K562 (cell line): ENCODE results near the gene ZNF627. TPM values are rescaled to one million over a fixed set of nuclear protein-coding genes. Genes with fewer than 3 reads are reported as not detected.
A peak's percentile ranks its signal among the peaks of the same experiment; 100 is the strongest.

Source experiments
- ADNP ChIP-seq: fragments of 200-800 bp; sonication (Bioruptor generic); IDR thresholded peaks from 2 replicates; pipeline ENCODE4 v1.6.1; 2016; ENCODE audit warnings: missing genetic modification characterization, missing compliant biosample characterization
- ARID4B ChIP-seq: sonication (generic); formaldehyde crosslinking; IDR thresholded peaks from 2 replicates; pipeline ENCODE4 v1.8.0; 2022; ENCODE audit warnings: mild to moderate bottlenecking, missing genetic modification reagents
- CAMTA2 ChIP-seq: fragments of 250-450 bp; sonication (Bioruptor Pico); conservative IDR thresholded peaks from 2 replicates; pipeline ENCODE4 v1.5.1; 2022
- CTBP1 ChIP-seq: fragments of 450-650 bp; IDR thresholded peaks from 2 replicates; pipeline ENCODE4 v1.6.1; 2016; ENCODE audit warnings: borderline replicate concordance
- DACH1 ChIP-seq: fragments of 450-650 bp; IDR thresholded peaks from 2 replicates; pipeline ENCODE4 v1.6.1; 2018; ENCODE audit not compliant: partially characterized antibody
- JUND ChIP-seq, 2 experiments: IDR thresholded peaks; 2 replicates in 1 of 2; 3 replicates in 1 of 2; pipeline ENCODE4 v1.6.1; 2011; ENCODE audit warnings: borderline replicate concordance in 2 of 2, low read depth in 2 of 2, low read length in 2 of 2, improper control_type of control experiment in 1 of 2, missing biosample characterization in 1 of 2, missing genetic modification characterization in 1 of 2, missing genetic modification reagents in 1 of 2
- KLF6 ChIP-seq: fragments of 250-450 bp; sonication (Bioruptor Pico); IDR thresholded peaks from 2 replicates; pipeline ENCODE4 v1.4.0; 2020; ENCODE audit warnings: mild to moderate bottlenecking, moderate library complexity, borderline replicate concordance
- SP1 ChIP-seq: sonication (generic); formaldehyde crosslinking; IDR thresholded peaks from 2 replicates; pipeline ENCODE4 v1.8.1; 2022; ENCODE audit warnings: mild to moderate bottlenecking, missing genetic modification reagents
- TEAD4 ChIP-seq, 2 experiments: sonication (generic) in 1 of 2; formaldehyde crosslinking in 1 of 2; IDR thresholded peaks; 2 replicates each; pipeline versions ENCODE4 v1.6.1 to v1.8.0; 2012 to 2022; ENCODE audit warnings: borderline replicate concordance in 1 of 2, inconsistent platforms in 1 of 2, low read length in 1 of 2, mild to moderate bottlenecking in 1 of 2, missing genetic modification reagents in 1 of 2
- ZNF253 ChIP-seq: fragments of 250-450 bp; sonication (Bioruptor Pico); conservative IDR thresholded peaks from 2 replicates; pipeline ENCODE4 v1.6.1; 2021; ENCODE audit warnings: mild to moderate bottlenecking
- ZNF407 ChIP-seq: fragments of 450-650 bp; IDR thresholded peaks from 2 replicates; pipeline ENCODE4 v1.6.1; 2016; ENCODE audit warnings: low read depth
- ZNF408 ChIP-seq: fragments of 250-450 bp; sonication (Bioruptor Pico); IDR thresholded peaks from 2 replicates; pipeline ENCODE4 v1.4.0; 2020; ENCODE audit warnings: low read depth, mild to moderate bottlenecking, moderate library complexity
- ZSCAN32 ChIP-seq: fragments of 450-650 bp; formaldehyde crosslinking; IDR thresholded peaks from 2 replicates; pipeline ENCODE4 v1.4.0; 2020; ENCODE audit warnings: mild to moderate bottlenecking, moderate library complexity
- polyA plus RNA-seq, 8 experiments: library from polyadenylated mRNA; depleted of rRNA in 4 of 8; stranded (reverse) in 5 of 8; unstranded in 3 of 8; fragments of >200 nt; fragmentation: Nextera tagmentation in 2 of 8; fragmentation: Illumina TruSeq in 1 of 8; extraction: Ambion mirVana in 2 of 8; extraction: Trizol in 1 of 8; gene quantifications; 2 replicates each; pipeline versions ENCODE4 v1.2.1 to v1.2.3, GENCODE V29; 2011 to 2014; ENCODE audit warnings: inconsistent platforms in 1 of 8, missing spikeins in 1 of 8
- total RNA-seq, 7 experiments: library from RNA; depleted of rRNA in 6 of 7; stranded (reverse); fragments of >200 nt in 6 of 7; fragmentation: Illumina TruSeq in 2 of 7; extraction: Trizol in 2 of 7; gene quantifications; 2 replicates each; pipeline versions ENCODE4 v1.2.1 to v1.2.3, GENCODE V29; 2011 to 2021; ENCODE audit warnings: low replicate concordance in 1 of 7
- TF ChIP-seq, protein P1 (sequence below): fragments of 250-450 bp; sonication (Bioruptor Pico); IDR thresholded peaks from 2 replicates; pipeline ENCODE4 v1.8.0; 2021; ENCODE audit warnings: mild to moderate bottlenecking, moderate library complexity

The ZNF627 gene
- total and polyA plus RNA-seq, 9 of the 15 experiments (the other 6 are each of a cell fraction or from before 2014, with no cell fraction given): 6.4 to 19.9 (median 10.6) TPM

- no peak for TF ChIP-seq ADNP (tag)
- TF ChIP-seq, protein P1, sequence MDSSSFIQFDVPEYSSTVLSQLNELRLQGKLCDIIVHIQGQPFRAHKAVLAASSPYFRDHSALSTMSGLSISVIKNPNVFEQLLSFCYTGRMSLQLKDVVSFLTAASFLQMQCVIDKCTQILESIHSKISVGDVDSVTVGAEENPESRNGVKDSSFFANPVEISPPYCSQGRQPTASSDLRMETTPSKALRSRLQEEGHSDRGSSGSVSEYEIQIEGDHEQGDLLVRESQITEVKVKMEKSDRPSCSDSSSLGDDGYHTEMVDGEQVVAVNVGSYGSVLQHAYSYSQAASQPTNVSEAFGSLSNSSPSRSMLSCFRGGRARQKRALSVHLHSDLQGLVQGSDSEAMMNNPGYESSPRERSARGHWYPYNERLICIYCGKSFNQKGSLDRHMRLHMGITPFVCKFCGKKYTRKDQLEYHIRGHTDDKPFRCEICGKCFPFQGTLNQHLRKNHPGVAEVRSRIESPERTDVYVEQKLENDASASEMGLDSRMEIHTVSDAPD (CRISPR knock-in tag): no peak
- TF ChIP-seq ARID4B (CRISPR knock-in tag): no peak
- TF ChIP-seq ZNF253 (CRISPR knock-in tag): no peak
- TF ChIP-seq CTBP1: peak; percentile 32; the same call in 1 of the 2 replicates
- no peak for TF ChIP-seq SP1 (CRISPR knock-in tag)
- no peak for TF ChIP-seq ZNF407
- TF ChIP-seq CAMTA2 (CRISPR knock-in tag): no peak
- no peak for TF ChIP-seq KLF6
- no peak for TF ChIP-seq ZSCAN32 (CRISPR knock-in tag)
- no peak for TF ChIP-seq JUND (IDR thresholded peaks at IDR 0.05; ENCODE audit: borderline replicate concordance, low read depth, low read length)
- no peak; the same call in 2 of the 3 replicates for TF ChIP-seq JUND (tag; IDR thresholded peaks at IDR 0.05; ENCODE audit: borderline replicate concordance, low read depth, low read length)
- no peak for TF ChIP-seq TEAD4 (IDR thresholded peaks at IDR 0.05; ENCODE audit: low read length)
- TF ChIP-seq TEAD4 (CRISPR knock-in tag; IDR thresholded peaks at IDR 0.05; ENCODE audit: borderline replicate concordance): no peak
- no peak for TF ChIP-seq DACH1
- no peak for TF ChIP-seq ZNF408 (CRISPR knock-in tag)
These were observed 33.8 kb upstream of the ZNF627 start (continued) for GRCh38 chr19:11563532-11563931.
